Right lobe of liver (tissue), 4 donors: ENCODE results near the gene OPCML.

Experiments
- POLR2A ChIP-seq: fragments of 450-650 bp; IDR thresholded peaks from one replicate; pipeline ENCODE4 v1.6.1; 2017; ENCODE audit warnings: antibody characterized with exemption, mild to moderate bottlenecking
- TF ChIP-seq, protein P1 (sequence below), 4 donors: fragments of 200-600 bp in 3 of 4; fragments of 450-650 bp in 1 of 4; IDR thresholded peaks; one replicate each; pipeline versions ENCODE4 v1.5.1 to v1.8.0; 2016 to 2022; ENCODE audit warnings: antibody characterized with exemption in 4 of 4, mild to moderate bottlenecking in 2 of 4
- donor health status: DM: no; HTN: no; CAD: no.
- donor health status: DM: no; HTN: no; CAD: no.
- donor health status: DM: no; HTN: yes; CAD: no.

DNA sequence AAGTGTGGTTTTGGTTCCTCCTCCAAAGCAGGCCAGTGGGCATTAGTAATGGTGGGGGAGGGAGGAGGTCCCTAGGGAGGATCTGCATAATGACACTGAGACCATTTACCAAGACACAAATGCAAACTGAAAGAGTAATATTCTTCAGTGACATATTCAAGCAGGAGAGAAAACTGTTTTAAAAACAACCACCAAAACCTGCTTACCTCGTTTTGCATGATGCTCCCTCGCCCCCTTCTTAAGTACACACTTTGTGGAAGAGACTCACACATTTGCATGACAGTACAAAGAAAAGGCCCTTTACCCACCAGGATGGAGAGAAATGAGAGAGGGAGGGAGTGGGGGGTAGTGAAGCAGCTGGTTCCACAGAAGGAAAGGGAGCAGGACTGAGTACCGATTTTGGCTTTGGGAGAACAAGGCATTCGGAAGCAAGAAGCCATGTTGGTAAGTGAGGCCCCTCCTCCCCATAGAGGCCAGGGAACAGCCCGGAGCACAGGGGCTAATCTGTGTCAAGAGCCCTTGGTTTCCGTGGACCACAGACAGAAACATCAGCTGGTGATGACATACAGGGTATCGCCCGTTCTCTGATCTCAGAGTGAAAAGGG is 13.0 kb upstream of the OPCML start:
- TF ChIP-seq, protein P1, sequence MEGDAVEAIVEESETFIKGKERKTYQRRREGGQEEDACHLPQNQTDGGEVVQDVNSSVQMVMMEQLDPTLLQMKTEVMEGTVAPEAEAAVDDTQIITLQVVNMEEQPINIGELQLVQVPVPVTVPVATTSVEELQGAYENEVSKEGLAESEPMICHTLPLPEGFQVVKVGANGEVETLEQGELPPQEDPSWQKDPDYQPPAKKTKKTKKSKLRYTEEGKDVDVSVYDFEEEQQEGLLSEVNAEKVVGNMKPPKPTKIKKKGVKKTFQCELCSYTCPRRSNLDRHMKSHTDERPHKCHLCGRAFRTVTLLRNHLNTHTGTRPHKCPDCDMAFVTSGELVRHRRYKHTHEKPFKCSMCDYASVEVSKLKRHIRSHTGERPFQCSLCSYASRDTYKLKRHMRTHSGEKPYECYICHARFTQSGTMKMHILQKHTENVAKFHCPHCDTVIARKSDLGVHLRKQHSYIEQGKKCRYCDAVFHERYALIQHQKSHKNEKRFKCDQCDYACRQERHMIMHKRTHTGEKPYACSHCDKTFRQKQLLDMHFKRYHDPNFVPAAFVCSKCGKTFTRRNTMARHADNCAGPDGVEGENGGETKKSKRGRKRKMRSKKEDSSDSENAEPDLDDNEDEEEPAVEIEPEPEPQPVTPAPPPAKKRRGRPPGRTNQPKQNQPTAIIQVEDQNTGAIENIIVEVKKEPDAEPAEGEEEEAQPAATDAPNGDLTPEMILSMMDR (IDR thresholded peaks at IDR 0.05), result no peak
- TF ChIP-seq POLR2A, result no peak
